ENCODE results near the gene ZNF862.

ZNF862 gene

DNA sequence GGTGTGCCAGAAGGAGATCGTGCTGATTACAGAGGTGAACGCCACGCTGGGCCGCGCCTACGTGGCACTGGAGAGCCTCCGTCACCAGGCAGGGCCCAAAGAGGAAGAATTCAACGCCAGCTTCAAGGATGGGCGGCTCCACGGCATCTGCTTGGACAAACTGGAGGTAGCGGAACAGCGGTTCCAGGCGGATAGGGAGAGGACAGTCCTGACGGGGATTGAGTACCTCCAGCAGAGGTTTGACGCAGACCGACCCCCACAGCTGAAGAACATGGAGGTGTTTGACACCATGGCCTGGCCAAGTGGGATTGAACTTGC lies 23.5 kb downstream of the ZNF862 start:
- no peak for DNase-seq (ENCODE audit: low read depth)
- TF ChIP-seq, protein P1, sequence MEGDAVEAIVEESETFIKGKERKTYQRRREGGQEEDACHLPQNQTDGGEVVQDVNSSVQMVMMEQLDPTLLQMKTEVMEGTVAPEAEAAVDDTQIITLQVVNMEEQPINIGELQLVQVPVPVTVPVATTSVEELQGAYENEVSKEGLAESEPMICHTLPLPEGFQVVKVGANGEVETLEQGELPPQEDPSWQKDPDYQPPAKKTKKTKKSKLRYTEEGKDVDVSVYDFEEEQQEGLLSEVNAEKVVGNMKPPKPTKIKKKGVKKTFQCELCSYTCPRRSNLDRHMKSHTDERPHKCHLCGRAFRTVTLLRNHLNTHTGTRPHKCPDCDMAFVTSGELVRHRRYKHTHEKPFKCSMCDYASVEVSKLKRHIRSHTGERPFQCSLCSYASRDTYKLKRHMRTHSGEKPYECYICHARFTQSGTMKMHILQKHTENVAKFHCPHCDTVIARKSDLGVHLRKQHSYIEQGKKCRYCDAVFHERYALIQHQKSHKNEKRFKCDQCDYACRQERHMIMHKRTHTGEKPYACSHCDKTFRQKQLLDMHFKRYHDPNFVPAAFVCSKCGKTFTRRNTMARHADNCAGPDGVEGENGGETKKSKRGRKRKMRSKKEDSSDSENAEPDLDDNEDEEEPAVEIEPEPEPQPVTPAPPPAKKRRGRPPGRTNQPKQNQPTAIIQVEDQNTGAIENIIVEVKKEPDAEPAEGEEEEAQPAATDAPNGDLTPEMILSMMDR (conservative IDR thresholded peaks at IDR 0.05; ENCODE audit: low read length), result no peak
- no peak overlapping the region for H3K4me3 ChIP-seq (ENCODE audit: low read length)

DNA sequence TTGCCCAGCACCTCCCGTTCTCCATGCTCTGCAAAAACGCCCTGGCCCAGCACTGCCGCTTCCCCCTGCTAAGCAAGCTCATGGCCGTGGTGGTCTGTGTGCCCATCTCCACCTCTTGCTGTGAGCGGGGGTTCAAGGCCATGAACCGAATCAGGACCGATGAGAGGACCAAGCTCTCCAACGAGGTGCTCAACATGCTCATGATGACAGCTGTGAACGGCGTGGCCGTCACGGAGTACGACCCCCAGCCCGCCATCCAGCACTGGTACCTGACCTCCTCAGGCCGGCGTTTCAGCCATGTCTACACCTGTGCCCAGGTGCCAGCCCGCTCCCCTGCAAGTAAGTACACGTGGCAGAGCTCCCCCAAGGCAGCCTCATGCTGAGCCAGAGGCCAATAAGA lies 24.0 kb downstream of the ZNF862 start:
- DNase-seq (ENCODE audit: low read depth), result no peak
- no peak overlapping the region for H3K4me3 ChIP-seq (ENCODE audit: low read length)
- TF ChIP-seq, protein P1 (conservative IDR thresholded peaks at IDR 0.05; ENCODE audit: low read length), result no peak

DNA sequence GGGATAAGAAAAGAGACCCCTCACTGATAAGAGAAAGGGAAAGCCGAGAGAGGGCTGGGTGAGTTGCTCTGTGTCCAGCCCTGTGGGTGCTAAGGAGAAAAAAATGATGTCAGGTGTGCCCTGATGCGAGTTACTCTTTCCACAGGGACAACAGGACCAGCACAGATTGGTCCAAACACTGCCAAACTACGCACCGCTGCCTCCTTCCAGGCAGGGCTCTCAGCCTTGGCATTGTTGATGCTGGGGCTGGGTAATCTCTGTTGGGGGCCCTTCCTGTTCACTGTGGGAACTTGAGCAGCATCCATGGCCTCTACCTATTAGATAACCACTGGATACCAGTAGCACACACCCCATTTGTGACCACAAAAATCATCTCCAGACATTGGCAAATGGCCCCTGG lies 25.3 kb downstream of the ZNF862 start:
- DNase-seq (ENCODE audit: low read depth), result no peak
- no peak overlapping the region for H3K4me3 ChIP-seq (ENCODE audit: low read length)
- TF ChIP-seq, protein P1 (conservative IDR thresholded peaks at IDR 0.05; ENCODE audit: low read length), result no peak

DNA sequence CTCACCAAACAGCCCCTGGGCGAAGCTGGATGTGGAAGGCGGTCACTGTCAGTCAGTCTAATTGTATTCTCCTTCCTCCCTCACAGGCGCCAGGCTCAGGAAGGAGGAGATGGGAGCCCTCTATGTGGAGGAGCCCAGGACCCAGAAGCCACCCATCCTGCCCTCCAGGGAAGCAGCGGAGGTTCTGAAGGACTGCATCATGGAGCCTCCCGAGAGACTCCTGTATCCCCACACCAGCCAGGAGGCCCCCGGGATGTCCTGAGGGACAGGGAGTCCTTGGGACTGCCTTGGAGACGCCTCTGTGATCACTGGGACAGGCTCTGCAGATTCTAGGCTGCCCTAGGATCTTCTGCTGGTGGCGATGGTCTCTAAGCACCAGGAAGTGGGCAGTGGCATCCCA lies 25.8 kb downstream of the ZNF862 start:
- TF ChIP-seq, protein P1 (conservative IDR thresholded peaks at IDR 0.05; ENCODE audit: low read length), result no peak
- no peak for DNase-seq (ENCODE audit: low read depth)
- no peak overlapping the region for H3K4me3 ChIP-seq (ENCODE audit: low read length)

DNA sequence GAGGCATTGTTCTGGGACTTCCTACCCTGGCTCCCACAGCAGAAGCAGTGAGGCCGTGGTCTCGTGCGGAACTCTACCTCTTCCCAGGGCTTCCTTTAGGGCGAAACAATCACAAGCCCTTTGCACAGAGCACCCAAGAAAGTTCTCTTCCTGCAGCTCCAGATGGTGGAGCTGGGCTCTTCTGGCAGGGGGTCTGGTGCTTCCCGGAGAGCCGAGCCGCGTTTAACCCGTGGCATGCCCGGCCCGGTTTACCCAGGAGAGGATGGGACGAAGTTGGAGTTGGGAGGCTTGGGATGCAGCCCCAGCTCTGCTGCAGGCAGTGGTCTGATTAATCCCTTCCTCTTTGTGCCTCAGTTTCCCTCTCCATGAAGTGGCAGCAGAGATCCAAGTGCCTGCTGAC lies 26.6 kb downstream of the ZNF862 start:
- TF ChIP-seq, protein P1 (conservative IDR thresholded peaks at IDR 0.05; ENCODE audit: low read length), result no peak
- no peak overlapping the region for H3K4me3 ChIP-seq (ENCODE audit: low read length)
- no peak for DNase-seq (ENCODE audit: low read depth)

DNA sequence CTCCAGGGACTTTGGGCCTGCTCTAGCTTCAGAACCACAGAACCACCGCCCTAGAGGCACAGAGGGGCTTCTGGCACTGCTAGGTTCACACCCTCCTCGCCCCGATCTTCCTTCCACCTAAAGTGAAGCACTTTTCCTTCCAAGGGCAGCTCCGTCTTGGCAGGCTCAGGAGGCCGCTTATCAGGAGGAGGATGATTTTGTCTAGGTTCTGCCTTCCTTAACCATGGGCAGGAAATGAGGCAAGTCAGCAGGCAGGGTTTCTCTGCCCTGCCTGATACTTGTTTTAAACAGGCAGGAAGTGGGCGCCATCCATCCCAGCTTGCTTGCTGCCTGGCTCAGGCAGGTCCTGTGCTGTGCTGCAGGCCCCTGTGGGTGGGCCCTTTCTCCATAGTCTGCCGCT lies 27.3 kb downstream of the ZNF862 start:
- no peak overlapping the region for H3K4me3 ChIP-seq (ENCODE audit: low read length)
- DNase-seq (ENCODE audit: low read depth), result no peak
- TF ChIP-seq, protein P1 (conservative IDR thresholded peaks at IDR 0.05; ENCODE audit: low read length), result no peak

DNA sequence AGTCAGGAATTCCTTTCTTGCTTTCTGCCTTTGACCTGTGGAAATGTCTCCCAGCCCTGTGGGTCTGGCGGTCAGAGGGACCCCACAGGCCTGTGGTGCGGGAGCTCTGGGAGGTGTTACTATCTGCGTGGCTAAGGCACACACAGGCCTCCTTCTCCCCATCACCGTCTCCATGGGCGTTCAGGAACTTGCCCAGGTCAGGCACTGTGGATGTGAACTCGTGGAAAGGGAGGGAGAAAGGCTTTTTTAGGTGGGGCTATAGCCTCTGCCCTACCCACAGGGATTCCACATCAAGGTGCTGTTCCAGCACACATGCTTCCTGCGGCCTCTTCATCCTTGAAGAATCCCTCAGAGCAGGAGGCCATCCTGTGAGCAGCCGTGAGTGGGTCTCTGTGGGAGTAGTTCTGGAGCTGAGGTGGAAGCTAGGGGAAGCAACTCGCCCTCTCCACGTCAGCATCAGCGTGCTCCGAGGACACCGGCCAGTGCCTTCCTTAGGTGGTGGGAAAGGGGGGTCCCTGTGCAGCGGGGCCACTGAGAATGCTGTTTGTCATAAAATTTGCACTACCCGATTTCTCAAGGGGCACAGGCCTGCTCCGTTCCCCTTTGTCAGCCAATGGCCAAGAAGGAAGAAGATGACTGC lies 28.1 kb downstream of the ZNF862 start:
- no peak for DNase-seq (ENCODE audit: low read depth)

More for the DNA sequence above, 28.1 kb downstream of the ZNF862 start:
- TF ChIP-seq, protein P1 (conservative IDR thresholded peaks at IDR 0.05; ENCODE audit: low read length), result no peak
- H3K4me3 ChIP-seq (ENCODE audit: low read length), result no peak overlapping the region

Data from AG10803 (cell line).